Kidney (tissue), 14 donors: ENCODE results near the gene NEUROD2. TPM values are rescaled to one million over a fixed set of nuclear protein-coding genes. Genes with fewer than 3 reads are reported as not detected.

Experiments used
- DNase-seq, 5 donors: peaks; one replicate each; pipeline ENCODE4 v3.0.0-alpha.2; 2013 to 2020
- FAIRE-seq: peaks from 2 replicates; lab custom pipeline; 2012; peaks lifted over from hg19 to GRCh38; lab: Jason Lieb, UNC
- H3K27ac ChIP-seq, 2 donors: one replicate each; pipeline ENCODE4 v1.7.0; 2013; ENCODE audit warnings: low read depth in 2 of 2, low read length in 2 of 2, inconsistent platforms in 1 of 2
- H3K27me3 ChIP-seq: one replicate; pipeline ENCODE4 v1.7.1; 2013; ENCODE audit warnings: low read length, inconsistent platforms; ENCODE audit not compliant: control insufficient read depth, insufficient read depth
- H3K36me3 ChIP-seq, 3 donors: one replicate each; pipeline versions ENCODE4 v1.7.0 to v1.7.1; 2013; ENCODE audit warnings: low read length in 3 of 3, control low read depth in 1 of 3, inconsistent platforms in 1 of 3; ENCODE audit not compliant: insufficient read depth in 3 of 3, control insufficient read depth in 2 of 3
- H3K4me1 ChIP-seq, 3 donors: one replicate each; pipeline versions ENCODE4 v1.7.0 to v1.7.1; 2013; ENCODE audit warnings: low read length in 3 of 3, inconsistent platforms in 1 of 3, low read depth in 1 of 3; ENCODE audit not compliant: control insufficient read depth in 2 of 3, insufficient read depth in 2 of 3
- H3K4me3 ChIP-seq, 3 donors: one replicate each; pipeline versions ENCODE4 v1.7.0 to v1.8.1; 2013; ENCODE audit warnings: low read length in 3 of 3, control low read depth in 1 of 3, inconsistent platforms in 1 of 3
- H3K9ac ChIP-seq, 3 donors: one replicate each; pipeline versions ENCODE4 v1.7.0 to v1.7.1; 2013; ENCODE audit warnings: low read length in 3 of 3, control low read depth in 1 of 3, inconsistent platforms in 1 of 3
- H3K9me3 ChIP-seq, 3 donors: one replicate each; pipeline versions ENCODE4 v1.7.0 to v1.7.1; 2013; ENCODE audit warnings: low read length in 3 of 3, control low read depth in 1 of 3, inconsistent platforms in 1 of 3; ENCODE audit not compliant: control insufficient read depth in 2 of 3, insufficient read depth in 1 of 3
- CTCF ChIP-seq: IDR thresholded peaks from 3 replicates; pipeline ENCODE4 v1.5.1; 2012; ENCODE audit warnings: mild to moderate bottlenecking, moderate library complexity, borderline replicate concordance; ENCODE audit not compliant: insufficient read depth; ENCODE audit errors: extremely low read depth
- intact Hi-C: fragments of 100-400 bp; cut with DNase I; formaldehyde crosslinking; loops from one replicate; pipeline ENCODE4 v1.11.1; 2022
- polyA plus RNA-seq: library from polyadenylated mRNA; stranded (reverse); fragments of 350-450 nt; fragmentation: Illumina TruSeq; extraction: RNeasy Lipid Tissue Mini Kit (QIAGEN cat#74804); gene quantifications from one replicate; pipeline ENCODE4 v1.2.3, GENCODE V29; 2014; ENCODE audit warnings: low read depth, low replicate concordance; ENCODE audit not compliant: insufficient read depth
- total RNA-seq: library from RNA; stranded (reverse); fragmentation: NEBNext Ultra II Directional; extraction: Animal tissue kit (Norgen Biotek cat#: 25700); gene quantifications from one replicate; pipeline ENCODE4 v1.2.1, GENCODE V29; 2021
- donor health status: control.
- donor health status: control.
- donor health status: control.
- donor health status: control.
- donor health status: control.
- donor health status: DM: yes; HTN: yes; CAD: no.
- donor health status: Normal renal cell carcinoma (clear cell type).

Gene NEUROD2
- total and polyA plus RNA-seq, 2 donors from 2014 or later: not detected

DNA sequence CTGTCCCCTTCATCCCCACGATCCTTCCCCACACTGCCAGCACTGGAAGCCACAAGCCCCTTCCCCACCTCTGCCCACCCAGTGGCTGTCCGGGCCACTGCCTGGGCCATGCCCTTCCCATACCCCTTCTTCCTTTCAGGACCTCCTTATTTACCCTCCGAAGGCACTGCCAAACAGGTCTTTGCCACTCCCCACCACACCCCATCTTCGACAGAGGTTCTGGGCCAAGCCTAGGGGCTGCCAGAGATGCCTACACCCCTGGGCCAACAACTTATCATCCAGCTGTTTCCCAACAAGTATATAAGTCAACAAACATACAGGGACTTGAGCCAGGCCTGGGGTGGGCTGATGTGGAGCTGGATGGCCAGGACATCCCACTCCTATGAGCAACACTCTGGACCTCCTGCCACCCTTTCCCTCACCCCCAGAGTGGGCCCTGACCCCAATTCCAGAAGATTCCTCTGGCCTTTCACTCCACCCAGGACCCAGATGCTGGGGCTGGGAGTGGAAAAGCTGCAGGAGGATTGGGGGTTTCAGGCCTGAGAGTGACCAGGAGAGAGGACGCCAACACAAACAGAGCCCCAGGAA, 17.6 kb upstream of the NEUROD2 start:
- DNase-seq: peak in 1 of 5 donors; percentile 61
- no peak for FAIRE-seq
- Histone ChIP-seq H3K9me3 (no peaks in the 10 kb centered on the region), H3K36me3 (no peaks in the 10 kb centered on the region), H3K9ac (no peak overlapping the region), H3K27ac (no peak overlapping the region), H3K4me1 (peaks cover 0 to 11% (median 3%) of the 10 kb centered on the region in 3 donors), H3K4me3 (no peak overlapping the region), H3K27me3 (peaks cover 2% of the 10 kb centered on the region)
- intact Hi-C loops: loop anchor here (10.0 kb wide), 1 partner anchor 80 kb away; no protein-coding TSS in a partner anchor
- no peak for TF ChIP-seq CTCF

GRCh38 chr17:39624313-39624712, 16.6 kb upstream of the NEUROD2 start:
- TF ChIP-seq CTCF: no peak
- DNase-seq (no peak), FAIRE-seq (no peak)
- Histone ChIP-seq H3K36me3 (no peaks in the 10 kb centered on the region), H3K9ac (no peak overlapping the region), H3K27ac (no peak overlapping the region), H3K27me3 (peaks cover 2% of the 10 kb centered on the region), H3K4me3 (no peak overlapping the region), H3K4me1 (peaks cover 0 to 11% (median 3%) of the 10 kb centered on the region in 3 donors), H3K9me3 (no peaks in the 10 kb centered on the region)
- intact Hi-C loops: loop anchor here (10.0 kb wide), 1 partner anchor 80 kb away; no protein-coding TSS in a partner anchor

GRCh38 chr17:39623356-39623950, 15.7 kb upstream of the NEUROD2 start:
- peaks cover 0 to 11% (median 3%) of the 10 kb centered on the region in 3 donors for H3K4me1 ChIP-seq
- DNase-seq (peak; percentile 79 to 94 (median 84)), FAIRE-seq (no peak)
- TF ChIP-seq CTCF: peak; percentile 95
- H3K27ac ChIP-seq: no peak overlapping the region
- no peaks in the 10 kb centered on the region for H3K9me3 ChIP-seq
- intact Hi-C loops: loop anchor here (10.0 kb wide), 1 partner anchor 79 kb away; no protein-coding TSS in a partner anchor
- no peak overlapping the region for H3K9ac ChIP-seq
- no peaks in the 10 kb centered on the region for H3K36me3 ChIP-seq
- no peak overlapping the region for H3K4me3 ChIP-seq
- H3K27me3 ChIP-seq: peaks cover 2% of the 10 kb centered on the region
